Endothelial cell of umbilical vein (primary cell): ENCODE data around the gene ETF1.

ENCODE experiments used
- CTCF ChIP-seq, 2 donors: IDR thresholded peaks; 1 replicate in 1 of 2; 2 replicates in 1 of 2; pipeline ENCODE4 v1.5.1; 2011; ENCODE audit warnings: low read length in 2 of 2, mild to moderate bottlenecking in 2 of 2, moderate library complexity in 2 of 2, control low read depth in 1 of 2, inconsistent platforms in 1 of 2, low read depth in 1 of 2; ENCODE audit not compliant: insufficient read depth in 1 of 2; ENCODE audit errors: extremely low read depth in 1 of 2
- EZH2 ChIP-seq: IDR thresholded peaks from 2 replicates; pipeline ENCODE4 v1.6.1; 2012; ENCODE audit warnings: borderline replicate concordance, low read depth, mild to moderate bottlenecking, moderate library complexity, low read length, inconsistent platforms; ENCODE audit not compliant: severe bottlenecking
- FOS ChIP-seq: IDR thresholded peaks from 2 replicates; pipeline ENCODE4 v1.6.1; 2011; ENCODE audit warnings: mild to moderate bottlenecking, low read length, moderate library complexity, borderline replicate concordance; ENCODE audit not compliant: insufficient read depth
- GATA2 ChIP-seq: IDR thresholded peaks from 2 replicates; pipeline ENCODE4 v1.7.0; 2011; ENCODE audit warnings: low read depth, mild to moderate bottlenecking, moderate library complexity, mixed read lengths, low read length; ENCODE audit not compliant: insufficient read length, insufficient read depth
- JUN ChIP-seq: IDR thresholded peaks from 2 replicates; pipeline ENCODE4 v1.6.1; 2011; ENCODE audit warnings: borderline replicate concordance, low read depth; ENCODE audit not compliant: insufficient read length, insufficient read depth
- MYC ChIP-seq: IDR thresholded peaks from one replicate; pipeline ENCODE4 v1.6.1; 2011; ENCODE audit warnings: mild to moderate bottlenecking, low read depth, low read length
- POLR2A ChIP-seq: IDR thresholded peaks from 2 replicates; pipeline ENCODE4 v1.6.1; 2012; ENCODE audit warnings: low read depth, mild to moderate bottlenecking, control low read depth, low read length
- POLR2AphosphoS5 ChIP-seq: IDR thresholded peaks from 2 replicates; pipeline ENCODE4 v1.6.1; 2012; ENCODE audit warnings: low read depth, mild to moderate bottlenecking, control low read depth, low read length, moderate library complexity; ENCODE audit not compliant: insufficient read depth
- TF ChIP-seq, protein P1 (sequence below): IDR thresholded peaks from 2 replicates; pipeline ENCODE4 v1.6.1; 2011; ENCODE audit not compliant: insufficient read depth, insufficient read length

DNA sequence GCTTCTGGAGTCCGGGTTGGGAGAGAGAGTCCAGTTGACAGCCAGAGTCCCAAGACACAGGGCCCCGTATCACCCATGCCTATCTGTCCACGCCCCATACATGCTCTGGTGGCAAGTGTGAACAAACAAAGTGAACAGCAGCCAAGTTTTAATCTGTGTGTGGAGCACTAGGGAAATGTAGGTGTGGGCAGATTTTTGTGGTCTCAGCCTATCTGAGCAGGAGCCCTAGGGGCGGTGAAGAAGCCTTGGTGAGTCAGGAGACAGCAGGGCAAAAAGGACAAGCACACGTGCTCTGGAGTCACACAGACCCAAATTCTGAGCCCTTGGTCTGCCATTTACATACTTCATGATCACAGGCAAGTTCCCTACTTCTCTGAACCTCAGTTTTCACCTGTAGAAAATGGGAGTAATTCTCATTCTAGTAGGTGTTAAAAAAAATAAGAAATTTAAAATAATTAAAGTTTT is 54.5 kb downstream of the ETF1 start:
- TF ChIP-seq CTCF (IDR thresholded peaks at IDR 0.05; ENCODE audit: extremely low read depth in 1 of 2, insufficient read depth in 1 of 2, low read depth in 1 of 2, low read length in 2 of 2), result no peak
- no peak for TF ChIP-seq POLR2A
- TF ChIP-seq EZH2, result no peak
- TF ChIP-seq, protein P1, sequence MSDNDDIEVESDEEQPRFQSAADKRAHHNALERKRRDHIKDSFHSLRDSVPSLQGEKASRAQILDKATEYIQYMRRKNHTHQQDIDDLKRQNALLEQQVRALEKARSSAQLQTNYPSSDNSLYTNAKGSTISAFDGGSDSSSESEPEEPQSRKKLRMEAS, result no peak
- no peak for TF ChIP-seq POLR2AphosphoS5
- TF ChIP-seq JUN, result no peak
- no peak for TF ChIP-seq MYC
- no peak for TF ChIP-seq FOS
- no peak for TF ChIP-seq GATA2
